Purkinje cell (primary cell): Measurements from ENCODE around the gene ADAM20. TPM values are rescaled to one million over a fixed set of nuclear protein-coding genes. Genes with fewer than 3 reads are reported as not detected.

Experiments
- polyA plus RNA-seq: library from polyadenylated mRNA; unstranded; fragments of >200 nt; fragmentation: Nextera tagmentation; gene quantifications from 2 replicates; pipeline ENCODE4 v1.2.1, GENCODE V29; 2014

Gene ADAM20
- 0.11 TPM in 1 of 2 replicates, not detected in the other for polyA plus RNA-seq

DNA sequence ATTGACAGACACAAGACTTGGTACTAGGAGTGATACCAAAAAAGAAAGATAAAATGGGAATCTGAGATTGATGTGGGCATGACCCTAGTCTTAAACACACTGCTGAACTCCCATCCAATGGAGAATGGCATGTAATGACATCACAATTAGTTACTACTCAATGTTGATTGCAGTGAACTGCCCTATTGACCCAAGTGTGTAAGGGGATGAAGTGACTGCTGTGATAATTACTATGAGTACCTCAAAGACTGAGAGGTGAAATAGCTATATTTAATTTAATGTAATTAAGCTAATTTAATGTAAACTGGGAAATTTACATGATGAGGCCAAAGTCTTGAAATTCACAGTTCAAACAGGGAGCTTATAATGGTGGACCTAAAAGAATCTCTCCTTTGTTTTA lies at the start of gene ADAM20:
TSS of gene ADAM20 (minus strand) at position 101 of the 400 bp plus-strand sequence. CDS start 10,247 bp downstream, outside the sequence.

Other genes with a start within 250 kb of the ADAM20 start
- 284 and 310 TPM in 2 replicates for gene COX16, start 175.3 kb downstream of the ADAM20 start, polyA plus RNA-seq
- gene SYNJ2BP, start 117.9 kb downstream of the ADAM20 start, polyA plus RNA-seq: 14.1 and 26.6 TPM in 2 replicates
- 1.1 and 2.4 TPM in 2 replicates for gene ADAM21, start 82.8 kb downstream of the ADAM20 start, polyA plus RNA-seq
- 42.1 and 80.9 TPM in 2 replicates for gene MED6, start 65.7 kb upstream of the ADAM20 start, polyA plus RNA-seq
- gene TTC9, start 106.9 kb upstream of the ADAM20 start, polyA plus RNA-seq: 1.1 and 1.4 TPM in 2 replicates